Fibroblast of lung (primary cell): Measurements from ENCODE around the gene DNPEP. TPM values are rescaled to one million over a fixed set of nuclear protein-coding genes. Genes with fewer than 3 reads are reported as not detected.

Source experiments
- DNase-seq, 2 donors: peaks; one replicate each; pipeline versions ENCODE4 v3.0.0 to v3.0.0-alpha.2; 2010; ENCODE audit warnings: low read depth in 2 of 2
- H2AFZ ChIP-seq: 2 replicates; pipeline ENCODE4 v1.5.1; 2012; ENCODE audit warnings: low read length, control low read depth, inconsistent platforms
- H3K27ac ChIP-seq: 2 replicates; pipeline ENCODE4 v1.5.1; 2011; ENCODE audit warnings: low read length, control low read depth; ENCODE audit not compliant: insufficient read depth
- H3K27me3 ChIP-seq: 2 replicates; pipeline ENCODE4 v1.5.1; 2011; ENCODE audit warnings: mild to moderate bottlenecking, low read length; ENCODE audit not compliant: control insufficient read depth, insufficient read depth
- H3K36me3 ChIP-seq: 2 replicates; pipeline ENCODE4 v1.5.1; 2011; ENCODE audit warnings: low read length; ENCODE audit not compliant: control insufficient read depth, insufficient read depth
- H3K4me1 ChIP-seq: 2 replicates; pipeline ENCODE4 v1.5.1; 2011; ENCODE audit warnings: low read length; ENCODE audit not compliant: control insufficient read depth, insufficient read depth; ENCODE audit errors: extremely low read depth
- H3K4me2 ChIP-seq: 2 replicates; pipeline ENCODE4 v1.5.1; 2011; ENCODE audit warnings: low read length, control low read depth; ENCODE audit not compliant: insufficient read depth; ENCODE audit errors: extremely low read depth
- H3K4me3 ChIP-seq, 4 experiments: fragments of 200-600 bp in 1 of 4; sonication (generic) in 1 of 4; replicated peaks in 1 of 4; 2 replicates each; pipeline ENCODE4 v1.5.1; 2011 to 2016; ENCODE audit warnings: low read length in 4 of 4, low read depth in 3 of 4, mild to moderate bottlenecking in 3 of 4, control low read depth in 2 of 4, inconsistent platforms in 1 of 4, mixed read lengths in 1 of 4; ENCODE audit not compliant: insufficient read depth in 1 of 4; ENCODE audit errors: control extremely low read depth in 1 of 4
- H3K79me2 ChIP-seq: 2 replicates; pipeline ENCODE4 v1.5.1; 2012; ENCODE audit warnings: mild to moderate bottlenecking, low read length, inconsistent platforms; ENCODE audit not compliant: control insufficient read depth, insufficient read depth
- H3K9ac ChIP-seq: 2 replicates; pipeline ENCODE4 v1.5.1; 2011; ENCODE audit warnings: mild to moderate bottlenecking, low read length, control low read depth; ENCODE audit not compliant: insufficient read depth
- H3K9me3 ChIP-seq: 2 replicates; pipeline ENCODE4 v1.5.1; 2012; ENCODE audit warnings: low read depth, low read length; ENCODE audit not compliant: control insufficient read depth, insufficient read depth
- H4K20me1 ChIP-seq: 2 replicates; pipeline ENCODE4 v1.5.1; 2011; ENCODE audit warnings: low read length; ENCODE audit not compliant: control insufficient read depth, insufficient read depth; ENCODE audit errors: extremely low read depth
- EZH2 ChIP-seq: IDR thresholded peaks from 2 replicates; pipeline ENCODE4 v1.5.1; 2012; ENCODE audit warnings: low read length, control low read depth, mild to moderate bottlenecking; ENCODE audit errors: missing control alignments
- polyA plus RNA-seq, 2 donors: library from polyadenylated mRNA; depleted of rRNA in 1 of 2; stranded (reverse) in 1 of 2; unstranded in 1 of 2; fragments of >200 nt; gene quantifications; 2 replicates each; pipeline ENCODE4 v1.2.1, GENCODE V29; 2011 to 2012; ENCODE audit warnings: missing spikeins in 1 of 2
- total RNA-seq: library from RNA; depleted of rRNA; stranded (reverse); fragments of >200 nt; gene quantifications from 2 replicates; pipeline ENCODE4 v1.2.1, GENCODE V29; 2014
- TF ChIP-seq, protein P1 (sequence below), 2 donors: IDR thresholded peaks in 1 of 2; conservative IDR thresholded peaks in 1 of 2; 1 replicate in 1 of 2; 2 replicates in 1 of 2; pipeline ENCODE4 v1.5.1; 2011 to 2012; ENCODE audit warnings: low read length in 2 of 2, control low read depth in 1 of 2, inconsistent platforms in 1 of 2, low read depth in 1 of 2, mild to moderate bottlenecking in 1 of 2

The DNPEP gene
- total and polyA plus RNA-seq, 2 donors (not counting 1 experiment from before 2014, with no cell fraction given), result 38.2 to 72.5 TPM

- H3K27me3 ChIP-seq, result no peaks in the 10 kb centered on the region
- TF ChIP-seq, protein P1, sequence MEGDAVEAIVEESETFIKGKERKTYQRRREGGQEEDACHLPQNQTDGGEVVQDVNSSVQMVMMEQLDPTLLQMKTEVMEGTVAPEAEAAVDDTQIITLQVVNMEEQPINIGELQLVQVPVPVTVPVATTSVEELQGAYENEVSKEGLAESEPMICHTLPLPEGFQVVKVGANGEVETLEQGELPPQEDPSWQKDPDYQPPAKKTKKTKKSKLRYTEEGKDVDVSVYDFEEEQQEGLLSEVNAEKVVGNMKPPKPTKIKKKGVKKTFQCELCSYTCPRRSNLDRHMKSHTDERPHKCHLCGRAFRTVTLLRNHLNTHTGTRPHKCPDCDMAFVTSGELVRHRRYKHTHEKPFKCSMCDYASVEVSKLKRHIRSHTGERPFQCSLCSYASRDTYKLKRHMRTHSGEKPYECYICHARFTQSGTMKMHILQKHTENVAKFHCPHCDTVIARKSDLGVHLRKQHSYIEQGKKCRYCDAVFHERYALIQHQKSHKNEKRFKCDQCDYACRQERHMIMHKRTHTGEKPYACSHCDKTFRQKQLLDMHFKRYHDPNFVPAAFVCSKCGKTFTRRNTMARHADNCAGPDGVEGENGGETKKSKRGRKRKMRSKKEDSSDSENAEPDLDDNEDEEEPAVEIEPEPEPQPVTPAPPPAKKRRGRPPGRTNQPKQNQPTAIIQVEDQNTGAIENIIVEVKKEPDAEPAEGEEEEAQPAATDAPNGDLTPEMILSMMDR (conservative IDR thresholded peaks at IDR 0.05 in 1 of 2, IDR thresholded peaks at IDR 0.05 in 1 of 2; ENCODE audit: low read depth in 1 of 2, low read length in 2 of 2), result no peak
- TF ChIP-seq EZH2, result no peak
- H3K9me3 ChIP-seq, result no peaks in the 10 kb centered on the region
- H3K79me2 ChIP-seq, result no peaks in the 10 kb centered on the region
- no peak overlapping the region for H3K4me2 ChIP-seq
- no peaks in the 10 kb centered on the region for H4K20me1 ChIP-seq
- H3K36me3 ChIP-seq, result no peaks in the 10 kb centered on the region
- no peak for DNase-seq
- H3K9ac ChIP-seq, result no peak overlapping the region
- H2AFZ ChIP-seq, result no peak overlapping the region
- H3K4me3 ChIP-seq, result no peak overlapping the region
- no peak overlapping the region for H3K27ac ChIP-seq
- H3K4me1 ChIP-seq, result no peaks in the 10 kb centered on the region
These were observed 38.3 kb upstream of the DNPEP start for GRCh38 chr2:219426068-219426443.

DNA sequence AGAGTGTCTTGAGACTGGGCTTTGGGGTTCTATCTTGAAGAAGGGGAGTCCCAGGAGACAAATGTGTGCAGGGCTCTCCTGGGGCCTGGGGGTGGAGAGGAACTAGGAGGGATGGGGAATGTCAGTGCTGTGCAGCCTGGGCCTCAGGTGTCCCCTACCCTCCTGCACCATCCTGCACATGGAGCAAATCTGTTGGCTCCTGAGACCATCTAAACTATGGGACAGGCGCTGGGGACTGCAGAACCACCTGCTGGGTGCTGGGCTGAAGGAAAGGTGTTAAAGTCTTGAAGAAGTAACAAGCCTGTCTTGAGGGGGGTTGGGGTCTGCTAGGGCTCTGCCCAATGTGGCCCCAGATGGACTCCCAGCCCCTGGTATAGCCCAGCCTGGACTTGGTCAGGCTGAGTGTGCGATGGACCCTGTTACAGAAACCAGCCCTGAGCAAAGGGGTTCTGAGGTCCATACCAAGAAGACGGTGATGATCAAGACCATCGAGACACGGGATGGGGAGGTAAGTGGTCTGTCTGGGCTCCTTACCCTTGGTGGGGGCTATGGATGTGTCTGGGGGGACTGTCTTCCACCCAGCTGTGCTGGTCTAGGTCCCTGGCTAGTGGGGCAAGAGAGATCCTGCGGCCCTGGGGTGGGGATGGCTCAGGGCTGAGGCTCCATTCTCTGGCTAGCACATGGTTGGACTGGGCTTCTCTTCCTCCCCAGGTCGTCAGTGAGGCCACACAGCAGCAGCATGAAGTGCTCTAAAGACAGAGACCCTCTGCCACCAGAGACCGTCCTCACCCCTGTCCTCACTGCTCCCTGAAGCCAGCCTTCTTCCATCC lies 37.7 kb upstream of the DNPEP start:
- Histone ChIP-seq H2AFZ (no peak overlapping the region), H4K20me1 (no peaks in the 10 kb centered on the region), H3K4me2 (no peak overlapping the region), H3K4me1 (no peaks in the 10 kb centered on the region), H3K4me3 (no peak overlapping the region), H3K27me3 (peaks cover under 1% of the 10 kb centered on the region), H3K36me3 (no peaks in the 10 kb centered on the region), H3K9ac (no peak overlapping the region), H3K9me3 (no peaks in the 10 kb centered on the region), H3K79me2 (no peaks in the 10 kb centered on the region), H3K27ac (no peak overlapping the region)
- no peak for DNase-seq
- TF ChIP-seq EZH2, result no peak
- TF ChIP-seq, protein P1 (conservative IDR thresholded peaks at IDR 0.05 in 1 of 2, IDR thresholded peaks at IDR 0.05 in 1 of 2; ENCODE audit: low read depth in 1 of 2, low read length in 2 of 2), result no peak

GRCh38 chr2:219423652-219424377 lies 36.1 kb upstream of the DNPEP start:
- no peaks in the 10 kb centered on the region for H4K20me1 ChIP-seq
- no peak for DNase-seq
- H3K4me2 ChIP-seq, result peak overlapping the region; percentile 5
- no peaks in the 10 kb centered on the region for H3K79me2 ChIP-seq
- no peaks in the 10 kb centered on the region for H3K9me3 ChIP-seq
- no peak overlapping the region for H2AFZ ChIP-seq
- no peaks in the 10 kb centered on the region for H3K4me1 ChIP-seq
- H3K36me3 ChIP-seq, result no peaks in the 10 kb centered on the region
- H3K4me3 ChIP-seq, result no peak overlapping the region
- H3K27ac ChIP-seq, result peak overlapping the region; percentile 51
- TF ChIP-seq, protein P1 (conservative IDR thresholded peaks at IDR 0.05 in 1 of 2, IDR thresholded peaks at IDR 0.05 in 1 of 2; ENCODE audit: low read depth in 1 of 2, low read length in 2 of 2), result no peak
- TF ChIP-seq EZH2, result no peak
- H3K27me3 ChIP-seq, result peaks cover 6% of the 10 kb centered on the region
- no peak overlapping the region for H3K9ac ChIP-seq
